Tibial nerve (tissue), 3 donors: Measurements from ENCODE around the gene RREB1.

Experiments used
- CTCF ChIP-seq, 5 experiments: fragments of 200-600 bp in 3 of 5; fragments of 450-650 bp in 2 of 5; sonication (generic) in 3 of 5; IDR thresholded peaks; one replicate each; pipeline ENCODE4 v1.5.1; 2016 to 2019; ENCODE audit warnings: antibody characterized with exemption in 5 of 5, mild to moderate bottlenecking in 3 of 5, moderate library complexity in 2 of 5
- POLR2A ChIP-seq, 2 donors: fragments of 450-650 bp; IDR thresholded peaks; one replicate each; pipeline ENCODE4 v1.6.1; 2017; ENCODE audit warnings: antibody characterized with exemption in 2 of 2, mild to moderate bottlenecking in 2 of 2, moderate library complexity in 2 of 2

- no peak for TF ChIP-seq CTCF (IDR thresholded peaks at IDR 0.05)
- TF ChIP-seq POLR2A (IDR thresholded peaks at IDR 0.05) = no peak
Measured at GRCh38 chr6:7139835-7140470, 32.2 kb downstream of the RREB1 start.
